HG03378 (cell line): ENCODE data around the gene PDILT.

ENCODE experiments used
- ATAC-seq: cut with Tn5 transposase; IDR thresholded peaks from one replicate; pipeline ENCODE4 v1.9.1; 2021; ENCODE audit warnings: mild to moderate bottlenecking, moderate library complexity; ENCODE audit not compliant: unreplicated experiment

The PDILT gene

GRCh38 chr16:20402651-20403050 lies 1.9 kb downstream of the PDILT start:
- no peak for ATAC-seq

GRCh38 chr16:20401475-20402016 lies 3.0 kb downstream of the PDILT start:
- no peak for ATAC-seq

GRCh38 chr16:20401066-20401465 lies 3.5 kb downstream of the PDILT start:
- no peak for ATAC-seq

GRCh38 chr16:20399185-20399584 lies 5.4 kb downstream of the PDILT start:
- ATAC-seq: no peak

GRCh38 chr16:20398603-20399002 lies 5.9 kb downstream of the PDILT start:
- no peak for ATAC-seq

- no peak for ATAC-seq
Observed at GRCh38 chr16:20397468-20398074, 7.0 kb downstream of the PDILT start.

- no peak for ATAC-seq
Observed at GRCh38 chr16:20396846-20397467, 7.6 kb downstream of the PDILT start.

- ATAC-seq: no peak
Observed at GRCh38 chr16:20395946-20396345, 8.6 kb downstream of the PDILT start.

GRCh38 chr16:20393801-20394577 lies 10.5 kb downstream of the PDILT start:
- ATAC-seq: no peak

GRCh38 chr16:20391045-20391444 lies 13.5 kb downstream of the PDILT start:
- ATAC-seq: no peak

GRCh38 chr16:20388854-20389253 lies 15.7 kb downstream of the PDILT start:
- no peak for ATAC-seq

- no peak for ATAC-seq
Observed at GRCh38 chr16:20387978-20388377, 16.6 kb downstream of the PDILT start.

- ATAC-seq: no peak
Observed at GRCh38 chr16:20385844-20386832, 18.4 kb downstream of the PDILT start.

GRCh38 chr16:20383106-20384029 lies 21.2 kb downstream of the PDILT start:
- ATAC-seq: no peak

- ATAC-seq: no peak
Observed at GRCh38 chr16:20382202-20382948, 22.2 kb downstream of the PDILT start.

- no peak for ATAC-seq
Observed at GRCh38 chr16:20380782-20381181, 23.8 kb downstream of the PDILT start.

- ATAC-seq: no peak
Observed at GRCh38 chr16:20377181-20377580, 27.4 kb downstream of the PDILT start.

- ATAC-seq: no peak
Observed at GRCh38 chr16:20372701-20373100, 31.8 kb downstream of the PDILT start.
